H1 (cell line): ENCODE measurements around the gene RBBP8. TPM values are rescaled to one million over a fixed set of nuclear protein-coding genes. Genes with fewer than 3 reads are reported as not detected.

Source experiments
- CTCF ChIA-PET: fragments of 300-600 bp; sonication (Branson Sonifier 250); formaldehyde crosslinking; loops from one replicate; lab custom pipeline; 2021; ENCODE audit not compliant: partially characterized antibody; lab: Charles Lee
- POLR2A ChIA-PET: fragments of 300-600 bp; sonication (Branson Sonifier 250); formaldehyde crosslinking; loops from one replicate; lab custom pipeline; 2021; ENCODE audit warnings: inconsistent platforms; ENCODE audit not compliant: partially characterized antibody; lab: Charles Lee
- DNase-seq, 2 experiments: peaks; one replicate each; pipeline versions ENCODE4 v3.0.0 to v3.0.0-alpha.2; 2010 to 2022; ENCODE audit warnings: low spot score in 2 of 2, low read depth in 1 of 2, mixed read lengths in 1 of 2
- FAIRE-seq: peaks from 2 replicates; lab custom pipeline; 2011; peaks lifted over from hg19 to GRCh38; lab: Jason Lieb, UNC
- H2AFZ ChIP-seq: 2 replicates; pipeline ENCODE4 v1.8.1; 2012; ENCODE audit warnings: low read length, inconsistent platforms
- H2AK5ac ChIP-seq: 2 replicates; pipeline ENCODE4 v1.6.1; 2013; ENCODE audit warnings: low read depth, low read length
- H2BK120ac ChIP-seq: replicated peaks from 2 replicates; pipeline ENCODE3; 2013; ENCODE audit warnings: low read depth, low read length, inconsistent platforms
- H2BK12ac ChIP-seq: 2 replicates; pipeline ENCODE4 v1.6.1; 2013; ENCODE audit warnings: low read depth, low read length
- H2BK15ac ChIP-seq: 2 replicates; pipeline ENCODE4 v1.6.1; 2013; ENCODE audit warnings: low read length
- H2BK20ac ChIP-seq: 2 replicates; pipeline ENCODE4 v1.6.1; 2013; ENCODE audit warnings: low read length
- H2BK5ac ChIP-seq: 2 replicates; pipeline ENCODE4 v1.6.1; 2013; ENCODE audit warnings: low read depth, low read length
- H3K14ac ChIP-seq: 2 replicates; pipeline ENCODE4 v1.6.1; 2013; ENCODE audit warnings: inconsistent platforms; ENCODE audit not compliant: insufficient read length
- H3K18ac ChIP-seq: 2 replicates; pipeline ENCODE4 v1.6.1; 2013; ENCODE audit warnings: low read length; ENCODE audit errors: extremely low read depth
- H3K23ac ChIP-seq: 2 replicates; pipeline ENCODE4 v1.6.1; 2013; ENCODE audit warnings: inconsistent platforms; ENCODE audit not compliant: insufficient read length
- H3K23me2 ChIP-seq: 2 replicates; pipeline ENCODE4 v1.6.1; 2013; ENCODE audit warnings: low read depth, low read length
- H3K27ac ChIP-seq: 2 replicates; pipeline ENCODE4 v1.6.1; 2011; ENCODE audit warnings: low read depth, low read length, inconsistent platforms
- H3K27me3 ChIP-seq, 4 experiments: replicated peaks in 1 of 4; 1 replicate in 1 of 4; 2 replicates in 3 of 4; pipeline versions ENCODE4 v1.6.1 to v1.8.1; 2011 to 2013; ENCODE audit warnings: low read length in 3 of 4, mild to moderate bottlenecking in 3 of 4, inconsistent platforms in 2 of 4, mixed read lengths in 2 of 4, moderate library complexity in 1 of 4; ENCODE audit not compliant: control insufficient read depth in 3 of 4, insufficient read depth in 3 of 4; ENCODE audit errors: extremely low read depth in 1 of 4
- H3K36me3 ChIP-seq, 4 experiments: 2 replicates each; pipeline versions ENCODE4 v1.6.1 to v1.8.1; 2011 to 2013; ENCODE audit warnings: mild to moderate bottlenecking in 4 of 4, low read length in 3 of 4, moderate library complexity in 2 of 4, control low read depth in 1 of 4, inconsistent platforms in 1 of 4; ENCODE audit not compliant: insufficient read depth in 4 of 4, control insufficient read depth in 2 of 4
- H3K4ac ChIP-seq: replicated peaks from 2 replicates; pipeline ENCODE3; 2013; ENCODE audit warnings: low read length, low read depth, mixed read lengths, inconsistent platforms; ENCODE audit not compliant: insufficient read length
- H3K4me1 ChIP-seq, 4 experiments: replicated peaks in 1 of 4; 1 replicate in 1 of 4; 2 replicates in 3 of 4; pipeline versions ENCODE4 v1.6.1 to v1.8.1; 2011 to 2013; ENCODE audit warnings: low read length in 3 of 4, inconsistent platforms in 2 of 4, mixed read lengths in 1 of 4; ENCODE audit not compliant: insufficient read depth in 4 of 4, control insufficient read depth in 3 of 4
- H3K4me2 ChIP-seq, 2 experiments: 2 replicates each; pipeline versions ENCODE4 v1.6.1 to v1.8.1; 2011 to 2013; ENCODE audit warnings: low read depth in 2 of 2, low read length in 2 of 2, control low read depth in 1 of 2, inconsistent platforms in 1 of 2, mild to moderate bottlenecking in 1 of 2; ENCODE audit not compliant: insufficient read depth in 1 of 2
- H3K4me3 ChIP-seq, 4 experiments: fragments of 200-600, 300-600 bp in 1 of 4; sonication (generic), shearing (Covaris generic), sonication (Bioruptor Twin) in 1 of 4; 2 replicates each; pipeline versions ENCODE4 v1.5.1 to v1.8.1; 2011 to 2016; ENCODE audit warnings: low read length in 4 of 4, low read depth in 3 of 4, control low read depth in 2 of 4, inconsistent platforms in 2 of 4, mild to moderate bottlenecking in 2 of 4, mixed read lengths in 1 of 4, moderate library complexity in 1 of 4; ENCODE audit not compliant: insufficient read depth in 2 of 4; ENCODE audit errors: extremely low read depth in 1 of 4
- H3K56ac ChIP-seq: replicated peaks from 2 replicates; pipeline ENCODE3; 2013; ENCODE audit warnings: low read depth, mild to moderate bottlenecking, mixed read lengths, low read length, inconsistent platforms; ENCODE audit not compliant: insufficient read length
- H3K79me1 ChIP-seq: 2 replicates; pipeline ENCODE4 v1.6.1; 2013; ENCODE audit warnings: low read depth, low read length, control low read depth
- H3K79me2 ChIP-seq, 2 experiments: 2 replicates each; pipeline versions ENCODE4 v1.6.1 to v1.8.1; 2012 to 2013; ENCODE audit warnings: low read length in 2 of 2, mild to moderate bottlenecking in 2 of 2, inconsistent platforms in 1 of 2; ENCODE audit not compliant: insufficient read depth in 2 of 2, control insufficient read depth in 1 of 2
- H3K9ac ChIP-seq, 4 experiments: replicated peaks in 1 of 4; 1 replicate in 1 of 4; 2 replicates in 3 of 4; pipeline versions ENCODE4 v1.6.1 to v1.8.1; 2011 to 2013; ENCODE audit warnings: low read depth in 3 of 4, low read length in 3 of 4, control low read depth in 2 of 4, mild to moderate bottlenecking in 2 of 4, moderate library complexity in 2 of 4, inconsistent platforms in 1 of 4; ENCODE audit errors: extremely low read depth in 1 of 4
- H3K9me3 ChIP-seq, 2 experiments: 2 replicates each; pipeline versions ENCODE4 v1.6.1 to v1.8.1; 2012 to 2013; ENCODE audit warnings: mild to moderate bottlenecking in 2 of 2, moderate library complexity in 2 of 2, control low read depth in 1 of 2, inconsistent platforms in 1 of 2, low read depth in 1 of 2, low read length in 1 of 2, mixed read lengths in 1 of 2; ENCODE audit not compliant: insufficient read depth in 2 of 2
- H4K20me1 ChIP-seq, 2 experiments: replicated peaks in 1 of 2; 2 replicates each; pipeline versions ENCODE3 to v1.8.1; 2011 to 2013; ENCODE audit warnings: inconsistent platforms in 2 of 2, low read length in 2 of 2, mild to moderate bottlenecking in 1 of 2; ENCODE audit not compliant: insufficient read depth in 2 of 2, control insufficient read depth in 1 of 2
- H4K5ac ChIP-seq: 2 replicates; pipeline ENCODE4 v1.6.1; 2013; ENCODE audit warnings: low read length, low read depth, mixed read lengths, inconsistent platforms; ENCODE audit not compliant: insufficient read length
- H4K8ac ChIP-seq: 2 replicates; pipeline ENCODE4 v1.8.0; 2013; ENCODE audit warnings: mild to moderate bottlenecking, moderate library complexity, low read length, inconsistent platforms; ENCODE audit not compliant: insufficient read depth; ENCODE audit errors: extremely low read depth
- H4K91ac ChIP-seq: replicated peaks from 2 replicates; pipeline ENCODE3; 2013; ENCODE audit warnings: low read length, mixed read lengths, inconsistent platforms; ENCODE audit not compliant: insufficient read length
- BRCA1 ChIP-seq: IDR thresholded peaks from 2 replicates; pipeline ENCODE4 v1.6.1; 2012; ENCODE audit warnings: low read depth, low read length, improper control_type of control experiment
- EZH2 ChIP-seq: fragments of 200-600 bp; sonication (generic); IDR thresholded peaks from 2 replicates; pipeline ENCODE4 v1.7.1; 2012; ENCODE audit warnings: low read depth, mild to moderate bottlenecking, moderate library complexity, low read length, inconsistent platforms; ENCODE audit not compliant: severe bottlenecking
- KDM1A ChIP-seq: fragments of 200-600, 300-600 bp; sonication (generic); IDR thresholded peaks from 2 replicates; pipeline ENCODE4 v1.7.1; 2016; ENCODE audit warnings: mild to moderate bottlenecking, low read length, borderline replicate concordance
- KDM4A ChIP-seq: IDR thresholded peaks from one replicate; pipeline ENCODE4 v1.7.1; 2012; ENCODE audit warnings: low read depth, mild to moderate bottlenecking, moderate library complexity, low read length, inconsistent platforms; ENCODE audit not compliant: severe bottlenecking
- MAFK ChIP-seq: IDR thresholded peaks from 2 replicates; pipeline ENCODE4 v1.6.1; 2012; ENCODE audit warnings: low read depth, mild to moderate bottlenecking, improper control_type of control experiment, low read length
- NANOG ChIP-seq: IDR thresholded peaks from 2 replicates; pipeline ENCODE4 v1.6.1; 2011; ENCODE audit warnings: low read length, low read depth, mild to moderate bottlenecking, inconsistent platforms; ENCODE audit not compliant: insufficient read depth, poor library complexity, severe bottlenecking
- POLR2A ChIP-seq, 2 experiments: IDR thresholded peaks; 1 replicate in 1 of 2; 2 replicates in 1 of 2; pipeline ENCODE4 v1.6.1; 2011; ENCODE audit warnings: low read depth in 2 of 2, low read length in 2 of 2, mild to moderate bottlenecking in 2 of 2; ENCODE audit errors: control extremely low read depth in 1 of 2
- RNF2 ChIP-seq: fragments of 200-900, 300-1000 bp; sonication (generic); IDR thresholded peaks from 2 replicates; pipeline ENCODE4 v1.7.1; 2016; ENCODE audit warnings: borderline replicate concordance, low read depth, mild to moderate bottlenecking, antibody characterized with exemption, low read length; ENCODE audit not compliant: poor library complexity, severe bottlenecking; ENCODE audit errors: missing control alignments
- SP4 ChIP-seq: IDR thresholded peaks from 2 replicates; pipeline ENCODE4 v1.6.1; 2012; ENCODE audit warnings: low read length, inconsistent platforms
- SRF ChIP-seq: IDR thresholded peaks from 2 replicates; pipeline ENCODE4 v1.6.1; 2011; ENCODE audit warnings: mild to moderate bottlenecking, low read depth, low read length, moderate library complexity
- SUZ12 ChIP-seq: fragments of 200-600 bp; sonication (generic); IDR thresholded peaks from 2 replicates; pipeline ENCODE4 v1.6.1; 2012; ENCODE audit warnings: mild to moderate bottlenecking, inconsistent platforms, low read length, moderate library complexity, mixed read lengths
- TEAD4 ChIP-seq: IDR thresholded peaks from 2 replicates; pipeline ENCODE4 v1.6.1; 2012; ENCODE audit warnings: low read depth, low read length, inconsistent platforms, mixed read lengths
- WGBS, 2 experiments: shearing (Covaris generic) in 1 of 2; methylation state at CpG; one replicate each; pipeline versions ENCODE4 v1.1.6 to v1.1.7; 2013 to 2015; ENCODE audit warnings: low lambda C conversion rate in 2 of 2, mixed read lengths in 2 of 2, inconsistent platforms in 1 of 2, low coverage in 1 of 2, missing lambda C conversion rate in 1 of 2; ENCODE audit not compliant: insufficient replicate concordance in 2 of 2, insufficient coverage in 1 of 2, insufficient read length in 1 of 2; ENCODE audit errors: extremely low coverage in 1 of 2, missing lambda C conversion rate in 1 of 2; 5-methylcytosine and 5-hydroxymethylcytosine counted together
- polyA plus RNA-seq, 7 experiments: library from polyadenylated mRNA; depleted of rRNA in 3 of 7; stranded (reverse) in 5 of 7; unstranded in 2 of 7; fragments of >200 nt in 5 of 7; fragments of 200-250 nt in 2 of 7; gene quantifications; 1 replicate in 5 of 7; 2 replicates in 1 of 7; 4 replicates in 1 of 7; pipeline versions ENCODE4 v1.2.1 to v1.2.3, GENCODE V29; 2011 to 2013; ENCODE audit warnings: missing spikeins in 2 of 7, mixed read lengths in 2 of 7
- total RNA-seq: library from RNA; stranded (reverse); fragmentation: NEBNext Ultra II Directional; extraction: Animal tissue kit (Norgen Biotek cat#: 25700); gene quantifications from 2 replicates; pipeline ENCODE4 v1.2.1, GENCODE V29; 2021

RBBP8 gene
- total and polyA plus RNA-seq, 2 of the 8 experiments (the other 6 are each of a cell fraction or from before 2014, with no cell fraction given), result 16.1 to 65.8 TPM

DNA sequence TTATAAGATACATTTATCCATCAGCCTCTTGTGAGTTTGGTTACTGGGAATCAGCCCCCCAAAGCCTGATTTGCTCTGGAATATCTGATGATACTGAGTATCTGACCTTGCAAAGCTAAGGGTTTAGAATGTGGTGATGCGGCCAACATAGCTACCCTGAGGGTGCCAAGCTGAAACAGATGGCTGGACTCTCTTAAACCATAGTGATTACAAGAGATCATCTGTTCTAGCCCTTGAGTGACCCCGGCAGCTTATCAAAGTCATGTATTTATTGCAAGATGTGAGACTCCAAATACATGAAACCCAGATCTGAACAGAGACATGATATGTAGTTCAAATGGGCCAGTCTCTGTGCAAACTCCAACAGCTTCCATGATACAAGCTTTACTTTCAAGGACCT is 124.0 kb downstream of the RBBP8 start:
- H2AFZ ChIP-seq, result no peak overlapping the region
- no peak overlapping the region for H2BK15ac ChIP-seq
- H3K23me2 ChIP-seq, result no peaks in the 10 kb centered on the region
- H3K23ac ChIP-seq, result no peak overlapping the region
- no peak overlapping the region for H3K4me3 ChIP-seq
- H3K4me1 ChIP-seq, result peaks cover 0 to 3% (median under 1%) of the 10 kb centered on the region in 4 experiments; a peak in 2 of 7 replicates
- H3K79me2 ChIP-seq, result no peaks in the 10 kb centered on the region
- H2BK120ac ChIP-seq, result no peak overlapping the region
- H2BK20ac ChIP-seq, result no peak overlapping the region
- no peak overlapping the region for H2BK5ac ChIP-seq
- H3K27me3 ChIP-seq, result no peaks in the 10 kb centered on the region
- H4K91ac ChIP-seq, result no peak overlapping the region
- no peak overlapping the region for H2BK12ac ChIP-seq
- H3K4ac ChIP-seq, result no peak overlapping the region
- FAIRE-seq, result no peak
- no peak overlapping the region for H2AK5ac ChIP-seq
- no peak overlapping the region for H3K27ac ChIP-seq
- DNase-seq, result no peak
- no peaks in the 10 kb centered on the region for H3K79me1 ChIP-seq
- H3K9me3 ChIP-seq, result no peaks in the 10 kb centered on the region
- H4K5ac ChIP-seq, result no peak overlapping the region
- H3K36me3 ChIP-seq, result no peaks in the 10 kb centered on the region
- H4K20me1 ChIP-seq, result no peaks in the 10 kb centered on the region
- no peak overlapping the region for H3K9ac ChIP-seq
- POLR2A ChIA-PET, result interaction anchor here (1.0 kb wide), 1 partner anchor 10 kb away, joined by 3 read pairs; no protein-coding TSS in a partner anchor
- no peak overlapping the region for H3K4me2 ChIP-seq
- no peak overlapping the region for H4K8ac ChIP-seq
- CTCF ChIA-PET, result interaction anchor here (0.9 to 1.5 kb wide), 6 partner anchors 11 to 809 kb away, joined by 3 to 6 read pairs (median 4); no protein-coding TSS in a partner anchor
- WGBS, 2 experiments, result 90% methylated on average over 2 of the region's 2 CpGs; no CpG with 5 or more reads in 1 of the 2 experiments
- no peak overlapping the region for H3K56ac ChIP-seq
- no peak for TF ChIP-seq RNF2
- no peak for TF ChIP-seq NANOG
- TF ChIP-seq EZH2, result no peak
- TF ChIP-seq MAFK, result no peak
- no peak for TF ChIP-seq SRF
- TF ChIP-seq SP4, result no peak
- no peak for TF ChIP-seq KDM1A
- no peak for TF ChIP-seq BRCA1
- no peak for TF ChIP-seq SUZ12
- TF ChIP-seq POLR2A (IDR thresholded peaks at IDR 0.05; ENCODE audit: control extremely low read depth in 1 of 2, low read depth in 2 of 2, low read length in 2 of 2), result no peak
- no peak for TF ChIP-seq KDM4A
- TF ChIP-seq TEAD4, result no peak
- H3K18ac ChIP-seq, result no peak overlapping the region
- no peak overlapping the region for H3K14ac ChIP-seq
